GM12874 (cell line): ENCODE data around the gene UNC5CL.

ENCODE experiments used
- CTCF ChIP-seq: IDR thresholded peaks from 2 replicates; pipeline ENCODE4 v1.5.1; 2011; ENCODE audit warnings: low read depth, mild to moderate bottlenecking, control low read depth, low read length, moderate library complexity; ENCODE audit not compliant: insufficient read depth

Gene UNC5CL

GRCh38 chr6:40977085-40977484 lies 61.9 kb downstream of the UNC5CL start:
- no peak for TF ChIP-seq CTCF
